HEK293T (cell line): ENCODE data around the gene BCAS1.

Experiments used
- BHLHE40 ChIP-seq: fragments of 450-650 bp; IDR thresholded peaks from 2 replicates; pipeline ENCODE4 v1.6.1; 2016; ENCODE audit warnings: mild to moderate bottlenecking, moderate library complexity, borderline replicate concordance
- FOXM1 ChIP-seq: fragments of 450-650 bp; IDR thresholded peaks from 2 replicates; pipeline ENCODE4 v1.6.1; 2017; ENCODE audit warnings: mild to moderate bottlenecking, borderline replicate concordance
- HDGF ChIP-seq: fragments of 450-650 bp; IDR thresholded peaks from 2 replicates; pipeline ENCODE4 v1.6.1; 2017; ENCODE audit warnings: antibody characterized with exemption, borderline replicate concordance
- LEF1 ChIP-seq: fragments of 450-650 bp; IDR thresholded peaks from 2 replicates; pipeline ENCODE4 v1.6.1; 2017; ENCODE audit warnings: mild to moderate bottlenecking, borderline replicate concordance
- SP1 ChIP-seq: fragments of 450-650 bp; IDR thresholded peaks from 2 replicates; pipeline ENCODE4 v1.6.1; 2017
- SUZ12 ChIP-seq: fragments of 450-650 bp; IDR thresholded peaks from 2 replicates; pipeline ENCODE4 v1.6.1; 2016; ENCODE audit warnings: mild to moderate bottlenecking
- TARDBP ChIP-seq: fragments of 450-650 bp; IDR thresholded peaks from 2 replicates; pipeline ENCODE4 v1.6.1; 2016
- ZNF384 ChIP-seq: fragments of 450-650 bp; IDR thresholded peaks from 2 replicates; pipeline ENCODE4 v1.6.1; 2016
- TF ChIP-seq, protein P1 (sequence below): fragments of 450-650 bp; IDR thresholded peaks from 2 replicates; pipeline ENCODE4 v1.6.1; 2016

DNA sequence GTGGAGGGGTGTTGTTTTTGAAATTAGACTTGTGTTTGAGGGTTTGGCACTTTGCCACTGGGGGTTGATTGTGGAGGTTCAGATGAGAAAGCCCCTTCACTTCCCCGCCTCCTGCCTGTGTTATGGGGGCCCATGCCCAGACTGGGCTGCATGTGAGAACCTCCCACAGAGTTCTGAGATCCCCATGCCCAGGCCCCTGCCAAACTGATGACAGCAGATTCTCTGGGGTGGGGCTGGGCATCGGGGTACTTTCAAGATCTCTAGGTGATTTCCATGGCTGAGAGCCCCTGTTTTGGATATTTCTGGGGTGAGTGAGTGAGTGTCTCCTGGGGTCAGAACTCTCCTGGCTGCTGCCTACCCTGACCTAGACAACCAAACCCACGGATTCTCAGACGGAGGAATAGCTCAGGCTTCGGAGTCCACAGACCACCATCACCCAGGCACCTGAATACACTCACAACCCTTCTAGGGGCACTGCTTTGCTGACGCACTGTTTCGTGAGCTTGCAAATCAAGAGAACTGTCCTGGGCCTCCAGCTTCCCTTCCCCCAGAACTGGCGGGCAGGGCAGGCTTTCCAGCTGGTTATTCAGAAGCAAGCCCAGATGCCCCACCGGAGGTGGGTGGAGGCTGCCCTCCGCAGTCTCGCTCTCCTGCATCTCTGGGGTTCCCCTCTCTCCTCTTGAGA lies 6.3 kb downstream of the BCAS1 start:
- TF ChIP-seq FOXM1 (no peak), BHLHE40 (no peak), SP1 (no peak), SUZ12 (no peak), ZNF384 (no peak), TARDBP (no peak), HDGF (no peak), LEF1 (no peak)
- TF ChIP-seq, protein P1, sequence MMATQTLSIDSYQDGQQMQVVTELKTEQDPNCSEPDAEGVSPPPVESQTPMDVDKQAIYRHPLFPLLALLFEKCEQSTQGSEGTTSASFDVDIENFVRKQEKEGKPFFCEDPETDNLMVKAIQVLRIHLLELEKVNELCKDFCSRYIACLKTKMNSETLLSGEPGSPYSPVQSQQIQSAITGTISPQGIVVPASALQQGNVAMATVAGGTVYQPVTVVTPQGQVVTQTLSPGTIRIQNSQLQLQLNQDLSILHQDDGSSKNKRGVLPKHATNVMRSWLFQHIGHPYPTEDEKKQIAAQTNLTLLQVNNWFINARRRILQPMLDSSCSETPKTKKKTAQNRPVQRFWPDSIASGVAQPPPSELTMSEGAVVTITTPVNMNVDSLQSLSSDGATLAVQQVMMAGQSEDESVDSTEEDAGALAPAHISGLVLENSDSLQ = no peak
